Aorta (tissue), 5 donors: ENCODE results near the gene ABCB8. TPM values are rescaled to one million over a fixed set of nuclear protein-coding genes. Genes with fewer than 3 reads are reported as not detected.

Experiments used
- ATAC-seq: fragments of 200-7000 bp; cut with Tn5 transposase; one replicate; pipeline ENCODE4 v1.9.1; 2022; ENCODE audit warnings: moderate library complexity; ENCODE audit not compliant: low FRiP score
- DNase-seq, 2 donors: peaks; one replicate each; pipeline ENCODE4 v3.0.0-alpha.2; 2020
- H3K27ac ChIP-seq, 2 donors: one replicate each; pipeline ENCODE4 v1.5.1; 2013; ENCODE audit warnings: low read length in 2 of 2, mild to moderate bottlenecking in 2 of 2, moderate library complexity in 2 of 2, control low read depth in 1 of 2, inconsistent platforms in 1 of 2, low read depth in 1 of 2
- H3K27me3 ChIP-seq, 2 donors: one replicate each; pipeline ENCODE4 v1.6.1; 2013; ENCODE audit warnings: control low read depth in 1 of 2, low read length in 1 of 2, mild to moderate bottlenecking in 1 of 2, moderate library complexity in 1 of 2; ENCODE audit not compliant: insufficient read depth in 2 of 2, control insufficient read depth in 1 of 2
- H3K36me3 ChIP-seq, 2 donors: one replicate each; pipeline ENCODE4 v1.6.1; 2013; ENCODE audit warnings: control low read depth in 1 of 2, low read length in 1 of 2, mild to moderate bottlenecking in 1 of 2; ENCODE audit not compliant: insufficient read depth in 2 of 2, control insufficient read depth in 1 of 2
- H3K4me1 ChIP-seq, 2 donors: one replicate each; pipeline ENCODE4 v1.6.1; 2013; ENCODE audit warnings: low read length in 2 of 2, control low read depth in 1 of 2, mild to moderate bottlenecking in 1 of 2, moderate library complexity in 1 of 2; ENCODE audit not compliant: insufficient read depth in 2 of 2, control insufficient read depth in 1 of 2
- H3K4me3 ChIP-seq, 2 donors: one replicate each; pipeline ENCODE4 v1.5.1; 2013; ENCODE audit warnings: low read length in 2 of 2, control low read depth in 1 of 2, mild to moderate bottlenecking in 1 of 2
- H3K9me3 ChIP-seq: one replicate; pipeline ENCODE4 v1.6.1; 2013; ENCODE audit warnings: mild to moderate bottlenecking, low read length; ENCODE audit not compliant: control insufficient read depth
- WGBS, 2 donors: extraction: QIAGEN DNeasy Blood & Tissue Kit; methylation state at CpG; one replicate each; pipeline ENCODE4 v1.1.7; 2013; 5-methylcytosine and 5-hydroxymethylcytosine counted together
- intact Hi-C, 2 donors: fragments of 100-400 bp; cut with DNase I; formaldehyde crosslinking; loops; one replicate each; pipeline versions ENCODE4 v1.14.2 to v1.15.0; 2022
- long read RNA-seq, 2 donors: library from polyadenylated mRNA; unstranded; transcript quantifications; one replicate each; pipeline ENCODE4 v2.0.0, GENCODE V29; 2020 to 2021
- polyA plus RNA-seq, 2 donors: library from polyadenylated mRNA; stranded (reverse); fragments of 200-250 nt; gene quantifications; one replicate each; pipeline ENCODE4 v1.2.3, GENCODE V29; 2013
- total RNA-seq, 2 donors: library from RNA; stranded (reverse); fragmentation: NEBNext Ultra II Directional; extraction: Animal tissue kit (Norgen Biotek cat#: 25700); gene quantifications; one replicate each; pipeline ENCODE4 v1.2.1, GENCODE V29; 2021
- donor health status: healthy with polysubstance abuse.
- donor health status: Bipolar disorder and iron deficiency.
- donor health status: DM: no; HTN: no; CAD: no.
- donor health status: DM: no; HTN: no; CAD: no.
- donor health status: DM: yes; HTN: yes; CAD: no.

The ABCB8 gene
- total RNA-seq (10 to 100 TPM; 18.7 to 30.8 TPM), polyA plus RNA-seq (10 to 100 TPM in 1 of 2 donors, 1 to 10 TPM in 1; 5.5 to 39.7 TPM)
- long read RNA-seq, donor 1, full-length matches to known transcripts = 24 of 38 reads
- long read RNA-seq, donor 1, partial matches to known transcripts = 10 of 38 reads
- long read RNA-seq, donor 1, other reads (novel, unspliced or antisense) = 4 of 38 reads
- long read RNA-seq, donor 2, full-length matches to known transcripts = 4 of 12 reads
- long read RNA-seq, donor 2, partial matches to known transcripts = 6 of 12 reads
- long read RNA-seq, donor 2, other reads (novel, unspliced or antisense) = 2 of 12 reads

GRCh38 chr7:151028131-151028947 is at the start of gene ABCB8:
Gene ABCB8, plus strand, starts transcription at chr7:151028450. Its CDS starts 66 bp downstream, at chr7:151028516.
- Histone ChIP-seq H3K27ac (peak within 1 kb of the TSS in 1 of 2 donors; percentile 11), H3K9me3 (no peaks in the 10 kb centered on the region), H3K4me3 (peak within 1 kb of the TSS; percentile 62 to 81), H3K4me1 (no peaks in the 10 kb centered on the region), H3K27me3 (no peaks in the 10 kb centered on the region), H3K36me3 (no peaks in the 10 kb centered on the region)
- peak; percentile 98 for ATAC-seq
- intact Hi-C loops = loop anchor here (2.0 to 5.0 kb wide), 3 partner anchors 30 to 84 kb away; partner anchors contain the start of genes SLC4A2 (in 1 of the 2) and TMUB1 (in 1 of the 2)
- 0 to 1% methylated on average over 53 of the region's 53 CpGs for WGBS, 2 donors
- DNase-seq = peak; percentile 97 to 98

- no peaks in the 10 kb centered on the region for H3K36me3 ChIP-seq
- intact Hi-C loops = no loop called here
- DNase-seq = no peak
- WGBS, 2 donors = 20 to 23% methylated on average over 7 of the region's 7 CpGs
- peaks cover 0 to under 1% of the 10 kb centered on the region in 2 donors for H3K4me1 ChIP-seq
- H3K27me3 ChIP-seq = no peaks in the 10 kb centered on the region
- no peak overlapping the region for H3K4me3 ChIP-seq
- ATAC-seq = no peak
- no peak overlapping the region for H3K27ac ChIP-seq
- H3K9me3 ChIP-seq = no peaks in the 10 kb centered on the region
Observed at GRCh38 chr7:150979713-150980390, 48.4 kb upstream of the ABCB8 start.

GRCh38 chr7:150980663-150981062 is 47.6 kb upstream of the ABCB8 start:
- Histone ChIP-seq H3K27ac (no peak overlapping the region), H3K4me1 (no peaks in the 10 kb centered on the region), H3K9me3 (no peaks in the 10 kb centered on the region), H3K27me3 (no peaks in the 10 kb centered on the region), H3K36me3 (no peaks in the 10 kb centered on the region), H3K4me3 (no peak overlapping the region)
- DNase-seq = no peak
- intact Hi-C loops = no loop called here
- WGBS, 2 donors = 20 to 23% methylated on average over 2 of the region's 2 CpGs
- ATAC-seq = no peak

GRCh38 chr7:150981644-150982043 is 46.6 kb upstream of the ABCB8 start:
- ATAC-seq = no peak
- Histone ChIP-seq H3K4me1 (no peaks in the 10 kb centered on the region), H3K36me3 (no peaks in the 10 kb centered on the region), H3K4me3 (no peak overlapping the region), H3K27me3 (no peaks in the 10 kb centered on the region), H3K9me3 (no peaks in the 10 kb centered on the region), H3K27ac (no peak overlapping the region)
- DNase-seq = no peak
- intact Hi-C loops = no loop called here
- 59 to 65% methylated on average over 6 of the region's 6 CpGs for WGBS, 2 donors

- 20 to 27% methylated on average over 3 of the region's 3 CpGs for WGBS, 2 donors
- no peak overlapping the region for H3K4me3 ChIP-seq
- ATAC-seq = no peak
- H3K9me3 ChIP-seq = no peaks in the 10 kb centered on the region
- no peaks in the 10 kb centered on the region for H3K27me3 ChIP-seq
- DNase-seq = no peak
- intact Hi-C loops = no loop called here
- H3K27ac ChIP-seq = no peak overlapping the region
- no peaks in the 10 kb centered on the region for H3K4me1 ChIP-seq
- H3K36me3 ChIP-seq = no peaks in the 10 kb centered on the region
Observed at GRCh38 chr7:150982351-150982750, 45.9 kb upstream of the ABCB8 start.

GRCh38 chr7:150983893-150984368 is 44.3 kb upstream of the ABCB8 start:
- H3K27me3 ChIP-seq = peaks cover 0 to 4% of the 10 kb centered on the region in 2 donors
- H3K9me3 ChIP-seq = no peaks in the 10 kb centered on the region
- intact Hi-C loops = no loop called here
- WGBS, 2 donors = 2 to 3% methylated on average over 2 of the region's 2 CpGs
- no peak overlapping the region for H3K4me3 ChIP-seq
- H3K27ac ChIP-seq = no peak overlapping the region
- H3K4me1 ChIP-seq = no peaks in the 10 kb centered on the region
- ATAC-seq (no peak), DNase-seq (no peak)
- no peaks in the 10 kb centered on the region for H3K36me3 ChIP-seq

- intact Hi-C loops = loop anchor here in 1 of 2 donors (5.0 kb wide), 1 partner anchor 89 kb away; no protein-coding TSS in a partner anchor
Observed at GRCh38 chr7:150986099-150986512, 42.1 kb upstream of the ABCB8 start.

GRCh38 chr7:150986556-150986955 is 41.7 kb upstream of the ABCB8 start:
- Histone ChIP-seq H3K4me1 (no peaks in the 10 kb centered on the region), H3K4me3 (no peak overlapping the region), H3K36me3 (no peaks in the 10 kb centered on the region), H3K27ac (no peak overlapping the region), H3K27me3 (peaks cover 0 to 6% of the 10 kb centered on the region in 2 donors), H3K9me3 (peaks cover 7% of the 10 kb centered on the region)
- WGBS, 2 donors = 55 to 61% methylated on average over 5 of the region's 5 CpGs
- DNase-seq (peak in 1 of 2 donors; percentile 39), ATAC-seq (no peak)
- intact Hi-C loops = loop anchor here in 1 of 2 donors (5.0 kb wide), 1 partner anchor 89 kb away; no protein-coding TSS in a partner anchor

More at GRCh38 chr7:150986099-150986512, 42.1 kb upstream of the ABCB8 start:
- H3K27ac ChIP-seq = no peak overlapping the region
- H3K4me1 ChIP-seq = no peaks in the 10 kb centered on the region
- peaks cover 0 to 6% of the 10 kb centered on the region in 2 donors for H3K27me3 ChIP-seq
- peaks cover 4% of the 10 kb centered on the region for H3K9me3 ChIP-seq
- WGBS, 2 donors = 11 to 13% methylated on average over 16 of the region's 16 CpGs
- peak in 1 of 2 donors; percentile 67 for DNase-seq
- H3K4me3 ChIP-seq = no peak overlapping the region
- no peaks in the 10 kb centered on the region for H3K36me3 ChIP-seq
- ATAC-seq = no peak
